Measurements from ENCODE around the gene FSTL4.

DNA sequence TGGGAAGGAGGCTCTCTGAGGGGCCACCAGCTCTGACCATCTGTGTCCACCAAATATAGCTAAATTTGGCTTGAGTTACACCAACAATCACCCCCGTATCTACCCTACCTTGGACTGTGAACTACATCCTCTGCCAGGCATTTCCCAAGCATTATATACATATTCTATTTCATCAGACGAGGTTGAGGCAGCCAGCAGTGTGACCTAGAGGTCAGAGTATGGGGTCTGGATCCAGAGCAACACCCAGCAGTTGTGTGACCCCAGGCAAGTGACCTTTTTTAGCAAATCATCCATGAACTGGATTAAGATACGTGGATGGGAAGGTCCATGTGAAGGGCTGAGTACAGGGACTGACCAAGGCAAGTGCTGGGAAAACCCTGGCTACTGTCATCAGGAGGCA lies 379.9 kb downstream of the FSTL4 start:
- TF ChIP-seq, protein P1, sequence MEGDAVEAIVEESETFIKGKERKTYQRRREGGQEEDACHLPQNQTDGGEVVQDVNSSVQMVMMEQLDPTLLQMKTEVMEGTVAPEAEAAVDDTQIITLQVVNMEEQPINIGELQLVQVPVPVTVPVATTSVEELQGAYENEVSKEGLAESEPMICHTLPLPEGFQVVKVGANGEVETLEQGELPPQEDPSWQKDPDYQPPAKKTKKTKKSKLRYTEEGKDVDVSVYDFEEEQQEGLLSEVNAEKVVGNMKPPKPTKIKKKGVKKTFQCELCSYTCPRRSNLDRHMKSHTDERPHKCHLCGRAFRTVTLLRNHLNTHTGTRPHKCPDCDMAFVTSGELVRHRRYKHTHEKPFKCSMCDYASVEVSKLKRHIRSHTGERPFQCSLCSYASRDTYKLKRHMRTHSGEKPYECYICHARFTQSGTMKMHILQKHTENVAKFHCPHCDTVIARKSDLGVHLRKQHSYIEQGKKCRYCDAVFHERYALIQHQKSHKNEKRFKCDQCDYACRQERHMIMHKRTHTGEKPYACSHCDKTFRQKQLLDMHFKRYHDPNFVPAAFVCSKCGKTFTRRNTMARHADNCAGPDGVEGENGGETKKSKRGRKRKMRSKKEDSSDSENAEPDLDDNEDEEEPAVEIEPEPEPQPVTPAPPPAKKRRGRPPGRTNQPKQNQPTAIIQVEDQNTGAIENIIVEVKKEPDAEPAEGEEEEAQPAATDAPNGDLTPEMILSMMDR (IDR thresholded peaks at IDR 0.05), result no peak
- no peak for TF ChIP-seq POLR2AphosphoS5 (IDR thresholded peaks at IDR 0.05; ENCODE audit: low read depth, low read length)
- no peak for TF ChIP-seq GABPA (IDR thresholded peaks at IDR 0.05; ENCODE audit: low read depth)
- TF ChIP-seq, protein P2, sequence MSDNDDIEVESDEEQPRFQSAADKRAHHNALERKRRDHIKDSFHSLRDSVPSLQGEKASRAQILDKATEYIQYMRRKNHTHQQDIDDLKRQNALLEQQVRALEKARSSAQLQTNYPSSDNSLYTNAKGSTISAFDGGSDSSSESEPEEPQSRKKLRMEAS (IDR thresholded peaks at IDR 0.05; ENCODE audit: low read depth), result no peak
- TF ChIP-seq, protein P3, sequence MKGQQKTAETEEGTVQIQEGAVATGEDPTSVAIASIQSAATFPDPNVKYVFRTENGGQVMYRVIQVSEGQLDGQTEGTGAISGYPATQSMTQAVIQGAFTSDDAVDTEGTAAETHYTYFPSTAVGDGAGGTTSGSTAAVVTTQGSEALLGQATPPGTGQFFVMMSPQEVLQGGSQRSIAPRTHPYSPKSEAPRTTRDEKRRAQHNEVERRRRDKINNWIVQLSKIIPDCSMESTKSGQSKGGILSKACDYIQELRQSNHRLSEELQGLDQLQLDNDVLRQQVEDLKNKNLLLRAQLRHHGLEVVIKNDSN (IDR thresholded peaks at IDR 0.05; ENCODE audit: borderline replicate concordance, low read depth), result no peak
- no peak for TF ChIP-seq EZH2phosphoT487 (IDR thresholded peaks at IDR 0.05; ENCODE audit: borderline replicate concordance, low read depth)
- TF ChIP-seq YY1 (IDR thresholded peaks at IDR 0.05; ENCODE audit: low read depth), result no peak
- TF ChIP-seq, protein P4, sequence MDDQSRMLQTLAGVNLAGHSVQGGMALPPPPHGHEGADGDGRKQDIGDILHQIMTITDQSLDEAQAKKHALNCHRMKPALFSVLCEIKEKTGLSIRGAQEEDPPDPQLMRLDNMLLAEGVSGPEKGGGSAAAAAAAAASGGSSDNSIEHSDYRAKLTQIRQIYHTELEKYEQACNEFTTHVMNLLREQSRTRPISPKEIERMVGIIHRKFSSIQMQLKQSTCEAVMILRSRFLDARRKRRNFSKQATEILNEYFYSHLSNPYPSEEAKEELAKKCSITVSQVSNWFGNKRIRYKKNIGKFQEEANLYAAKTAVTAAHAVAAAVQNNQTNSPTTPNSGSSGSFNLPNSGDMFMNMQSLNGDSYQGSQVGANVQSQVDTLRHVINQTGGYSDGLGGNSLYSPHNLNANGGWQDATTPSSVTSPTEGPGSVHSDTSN (IDR thresholded peaks at IDR 0.05), result no peak
- TF ChIP-seq, protein P5, sequence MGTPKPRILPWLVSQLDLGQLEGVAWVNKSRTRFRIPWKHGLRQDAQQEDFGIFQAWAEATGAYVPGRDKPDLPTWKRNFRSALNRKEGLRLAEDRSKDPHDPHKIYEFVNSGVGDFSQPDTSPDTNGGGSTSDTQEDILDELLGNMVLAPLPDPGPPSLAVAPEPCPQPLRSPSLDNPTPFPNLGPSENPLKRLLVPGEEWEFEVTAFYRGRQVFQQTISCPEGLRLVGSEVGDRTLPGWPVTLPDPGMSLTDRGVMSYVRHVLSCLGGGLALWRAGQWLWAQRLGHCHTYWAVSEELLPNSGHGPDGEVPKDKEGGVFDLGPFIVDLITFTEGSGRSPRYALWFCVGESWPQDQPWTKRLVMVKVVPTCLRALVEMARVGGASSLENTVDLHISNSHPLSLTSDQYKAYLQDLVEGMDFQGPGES (IDR thresholded peaks at IDR 0.05; ENCODE audit: low read depth, low read length), result no peak
- no peak for TF ChIP-seq NRF1 (IDR thresholded peaks at IDR 0.05; ENCODE audit: low read depth, low read length)
- TF ChIP-seq, protein P6, sequence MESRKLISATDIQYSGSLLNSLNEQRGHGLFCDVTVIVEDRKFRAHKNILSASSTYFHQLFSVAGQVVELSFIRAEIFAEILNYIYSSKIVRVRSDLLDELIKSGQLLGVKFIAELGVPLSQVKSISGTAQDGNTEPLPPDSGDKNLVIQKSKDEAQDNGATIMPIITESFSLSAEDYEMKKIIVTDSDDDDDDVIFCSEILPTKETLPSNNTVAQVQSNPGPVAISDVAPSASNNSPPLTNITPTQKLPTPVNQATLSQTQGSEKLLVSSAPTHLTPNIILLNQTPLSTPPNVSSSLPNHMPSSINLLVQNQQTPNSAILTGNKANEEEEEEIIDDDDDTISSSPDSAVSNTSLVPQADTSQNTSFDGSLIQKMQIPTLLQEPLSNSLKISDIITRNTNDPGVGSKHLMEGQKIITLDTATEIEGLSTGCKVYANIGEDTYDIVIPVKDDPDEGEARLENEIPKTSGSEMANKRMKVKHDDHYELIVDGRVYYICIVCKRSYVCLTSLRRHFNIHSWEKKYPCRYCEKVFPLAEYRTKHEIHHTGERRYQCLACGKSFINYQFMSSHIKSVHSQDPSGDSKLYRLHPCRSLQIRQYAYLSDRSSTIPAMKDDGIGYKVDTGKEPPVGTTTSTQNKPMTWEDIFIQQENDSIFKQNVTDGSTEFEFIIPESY (IDR thresholded peaks at IDR 0.05; ENCODE audit: borderline replicate concordance, low read depth), result no peak

Data from SK-N-SH (cell line).